Fibroblast of the aortic adventitia (primary cell): ENCODE data around the gene SSH3. TPM values are rescaled to one million over a fixed set of nuclear protein-coding genes. Genes with fewer than 3 reads are reported as not detected.

Experiments used
- DNase-seq: peaks from one replicate; pipeline ENCODE4 v3.0.0-alpha.2; 2010; ENCODE audit warnings: low read depth
- H3K4me3 ChIP-seq: 2 replicates; pipeline ENCODE4 v1.5.1; 2011; ENCODE audit warnings: low read depth, mild to moderate bottlenecking, control low read depth, low read length, moderate library complexity
- CTCF ChIP-seq: IDR thresholded peaks from 2 replicates; pipeline ENCODE4 v1.5.1; 2011; ENCODE audit warnings: mild to moderate bottlenecking, low read length, control low read depth, inconsistent platforms; ENCODE audit not compliant: insufficient read depth
- small RNA-seq: library from RNA; depleted of rRNA; stranded (forward); fragments of <200 nt; gene quantifications from one replicate; pipeline ENCODE3, GENCODE V24; 2012
- total RNA-seq: library from RNA; depleted of rRNA; stranded (reverse); fragments of >200 nt; gene quantifications from 2 replicates; pipeline ENCODE4 v1.2.3, GENCODE V29; 2012; ENCODE audit warnings: low replicate concordance

The SSH3 gene
- total RNA-seq, 1 donor: 11.7 TPM

- H3K4me3 ChIP-seq: peak overlapping the region; percentile 31
- TF ChIP-seq CTCF: no peak
- no peak for DNase-seq
Measured at GRCh38 chr11:67355023-67355793, 51.9 kb downstream of the SSH3 start.

DNA sequence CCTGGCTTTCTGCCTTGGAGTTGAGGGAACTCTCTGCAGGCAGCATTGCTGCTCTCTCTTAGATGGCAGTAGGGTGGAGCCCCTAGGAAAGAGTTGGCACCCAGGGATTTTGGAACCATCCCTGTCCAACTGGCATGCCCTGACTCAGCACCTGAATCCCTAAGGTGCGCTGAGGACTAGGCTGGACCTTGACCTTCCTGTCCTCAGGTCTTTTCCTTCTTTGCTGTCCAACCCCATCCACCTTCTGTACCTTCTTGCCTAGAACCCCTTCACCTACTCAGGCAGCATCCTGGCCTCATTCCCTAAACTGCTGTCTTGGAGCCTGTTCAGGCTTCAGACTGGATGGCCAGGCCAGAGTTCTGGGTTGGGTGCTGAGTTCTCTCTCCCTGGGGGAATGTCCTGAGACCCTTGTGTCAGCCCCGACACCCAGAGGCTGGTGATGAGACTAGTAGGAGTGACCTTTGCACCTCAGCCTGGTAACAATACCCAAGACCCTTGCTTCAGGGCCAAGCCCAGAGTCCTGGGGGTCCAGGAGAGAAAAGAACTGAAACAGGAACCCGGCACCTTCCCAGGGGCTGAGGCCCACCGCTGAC, 52.6 kb downstream of the SSH3 start:
- TF ChIP-seq CTCF: no peak
- H3K4me3 ChIP-seq: no peak overlapping the region

GRCh38 chr11:67356387-67356863, 53.1 kb downstream of the SSH3 start:
- no peak for TF ChIP-seq CTCF
- no peak for DNase-seq
- no peak overlapping the region for H3K4me3 ChIP-seq

More for the DNA sequence above, 52.6 kb downstream of the SSH3 start:
- no peak for DNase-seq

DNA sequence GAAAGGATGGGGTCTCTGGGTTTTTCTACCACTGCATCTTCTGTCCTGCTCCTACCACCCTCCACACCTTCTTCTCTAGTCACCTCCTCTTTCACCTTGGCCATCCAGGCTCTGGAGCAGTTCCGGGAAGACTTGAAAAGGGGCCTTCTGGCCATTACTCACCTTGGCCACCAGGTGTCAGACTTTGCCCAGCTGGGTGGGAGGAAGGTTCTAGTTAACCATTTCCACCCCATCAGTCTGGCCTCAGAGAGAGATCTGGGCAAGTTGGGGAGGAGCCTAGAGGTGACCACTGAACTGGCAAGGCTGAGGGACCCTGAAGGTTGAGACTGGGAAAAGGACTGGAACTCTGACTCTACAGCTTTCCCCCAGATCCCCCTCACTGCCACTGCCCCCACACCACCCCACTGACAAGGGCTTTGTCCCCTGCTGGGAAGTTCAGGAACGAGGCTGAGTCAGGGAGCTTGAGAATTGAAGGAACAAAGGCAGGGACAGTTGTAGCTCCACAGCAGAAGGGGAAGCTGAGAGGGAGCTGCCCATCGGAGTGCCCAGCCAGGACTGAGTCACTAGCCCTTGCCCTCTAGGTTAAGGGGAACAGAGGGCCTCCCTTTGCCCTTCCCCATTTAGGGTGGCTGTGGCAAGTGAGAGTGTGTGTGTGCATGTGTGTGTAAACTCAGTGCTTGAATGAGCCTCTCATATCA, 53.7 kb downstream of the SSH3 start:
- peak; percentile 81 for DNase-seq
- H3K4me3 ChIP-seq: no peak overlapping the region
- peak; percentile 99 for TF ChIP-seq CTCF

- peak; percentile 45 for DNase-seq
- TF ChIP-seq CTCF: no peak
- no peak overlapping the region for H3K4me3 ChIP-seq
Measured at GRCh38 chr11:67357831-67358670, 54.7 kb downstream of the SSH3 start.

Small RNA genes lying within 50 kb of the gene (small RNA-seq; reads per million reads assigned to genes)
- not detected for gene RN7SKP239

Other genes with a start within 250 kb of the SSH3 start
- gene RHOD, start 246.7 kb upstream of the SSH3 start, total RNA-seq: 15.1 and 26.1 TPM in 2 replicates
- gene KDM2A, start 184.3 kb upstream of the SSH3 start, total RNA-seq: 51.4 and 56.8 TPM in 2 replicates
- 10.1 and 21.5 TPM in 2 replicates for gene GRK2, start 37.1 kb upstream of the SSH3 start, total RNA-seq
- gene ANKRD13D, start 14.2 kb upstream of the SSH3 start, total RNA-seq: 12.1 and 25.3 TPM in 2 replicates
- 53.5 and 101 TPM in 2 replicates for gene POLD4, start 50.0 kb downstream of the SSH3 start, total RNA-seq
- gene CLCF1, start 70.1 kb downstream of the SSH3 start, total RNA-seq: 1.5 and 9.4 TPM in 2 replicates
- 4.7 and 11.2 TPM in 2 replicates for gene RAD9A, start 88.5 kb downstream of the SSH3 start, total RNA-seq
- 97.6 and 129 TPM in 2 replicates for gene PPP1CA, start 98.3 kb downstream of the SSH3 start, total RNA-seq
- not detected in 2 replicates for gene TBC1D10C, start 100.6 kb downstream of the SSH3 start, total RNA-seq
- 0.09 and 0.16 TPM in 2 replicates for gene CARNS1, start 112.1 kb downstream of the SSH3 start, total RNA-seq
- 19.7 and 35.6 TPM in 2 replicates for gene RPS6KB2, start 125.0 kb downstream of the SSH3 start, total RNA-seq
- 0.41 and 0.45 TPM in 2 replicates for gene PTPRCAP, start 134.2 kb downstream of the SSH3 start, total RNA-seq
- 42.3 and 76.4 TPM in 2 replicates for gene CORO1B, start 139.9 kb downstream of the SSH3 start, total RNA-seq
- gene GPR152, start 149.2 kb downstream of the SSH3 start, total RNA-seq: not detected in 2 replicates
- not detected in 2 replicates for gene CABP4, start 151.8 kb downstream of the SSH3 start, total RNA-seq
- 19.2 and 27.9 TPM in 2 replicates for gene TMEM134, start 165.7 kb downstream of the SSH3 start, total RNA-seq
- 38.4 and 75.9 TPM in 2 replicates for gene AIP, start 179.5 kb downstream of the SSH3 start, total RNA-seq
- gene PITPNM1, start 201.8 kb downstream of the SSH3 start, total RNA-seq: 9.2 and 24.0 TPM in 2 replicates
- 8.7 and 22.1 TPM in 2 replicates for gene CDK2AP2, start 204.6 kb downstream of the SSH3 start, total RNA-seq
- gene CABP2, start 219.9 kb downstream of the SSH3 start, total RNA-seq: not detected in 2 replicates